ENCODE data around the gene GNL1.
A peak's percentile ranks its signal among the peaks of the same experiment; 100 is the strongest.
"Not testable (repeated sequence)": the region's sequence is repeated elsewhere in the genome, so short reads cannot be mapped to it uniquely, and the experiment has no call there.

GNL1 gene

GRCh38 chr6:30529349-30529875 is 26.9 kb downstream of the GNL1 start:
- DNase-seq (ENCODE audit: low spot score), result not testable (repeated sequence)

DNA sequence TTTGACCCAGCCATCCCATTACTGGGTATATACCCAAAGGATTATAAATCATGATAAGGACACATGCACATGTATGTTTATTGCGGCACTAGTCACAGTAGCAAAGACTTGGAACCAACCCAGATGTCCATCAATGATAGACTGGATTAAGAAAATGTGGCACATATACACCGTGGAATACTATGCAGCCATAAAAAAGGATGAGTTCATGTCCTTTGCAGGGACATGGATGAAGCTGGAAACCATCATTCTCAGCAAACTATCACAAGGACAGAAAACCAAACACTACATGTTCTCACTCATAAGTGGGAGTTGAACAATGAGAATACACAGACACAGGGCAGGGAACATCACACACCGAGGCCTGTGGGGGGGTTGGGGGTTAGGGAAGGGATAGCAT is 29.8 kb downstream of the GNL1 start:
- not testable (repeated sequence) for DNase-seq (ENCODE audit: low spot score)

GRCh38 chr6:30521952-30522351 is 34.3 kb downstream of the GNL1 start:
- not testable (repeated sequence) for DNase-seq (ENCODE audit: low spot score)

DNA sequence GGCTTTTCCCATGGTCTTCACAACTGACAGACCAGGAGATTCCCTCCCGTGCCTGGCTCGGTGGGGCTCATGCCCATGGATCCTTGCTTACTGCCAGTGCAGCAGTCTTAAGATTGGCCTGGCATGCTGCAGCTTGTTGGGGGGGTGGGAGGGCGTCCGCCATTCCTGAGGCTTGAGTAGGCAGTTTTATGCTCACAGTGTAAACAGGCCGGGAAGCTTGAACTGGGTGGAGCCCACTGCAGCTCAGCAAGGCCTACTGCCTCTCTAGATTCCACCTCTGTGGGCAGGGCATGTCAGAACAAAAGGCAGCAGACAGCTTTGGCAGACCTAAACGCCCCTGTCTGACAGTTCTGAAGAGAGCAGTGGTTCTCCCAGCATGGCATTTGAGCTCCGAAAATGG is 35.2 kb downstream of the GNL1 start:
- DNase-seq (ENCODE audit: low spot score), result not testable (repeated sequence)

DNA sequence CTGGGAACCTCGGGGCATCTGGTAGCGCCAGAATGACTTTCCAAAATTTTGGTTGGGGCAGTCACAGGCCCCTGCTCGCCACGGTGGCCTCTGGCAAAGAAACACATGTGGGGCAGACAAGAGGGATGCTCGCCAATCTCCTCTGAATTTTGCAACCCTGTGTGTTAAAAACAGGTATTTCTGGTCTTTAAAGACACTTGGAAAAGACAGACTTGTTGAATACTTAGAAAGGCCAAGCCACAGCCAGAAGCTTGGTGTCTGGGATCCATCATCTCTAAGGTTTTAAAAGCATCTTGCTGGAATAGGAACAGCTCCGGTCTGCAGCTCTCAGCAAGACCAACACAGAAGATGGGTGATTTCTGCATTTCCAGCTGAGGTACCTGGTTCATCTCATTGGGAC is 35.8 kb downstream of the GNL1 start:
- DNase-seq (ENCODE audit: low spot score), result no peak

DNA sequence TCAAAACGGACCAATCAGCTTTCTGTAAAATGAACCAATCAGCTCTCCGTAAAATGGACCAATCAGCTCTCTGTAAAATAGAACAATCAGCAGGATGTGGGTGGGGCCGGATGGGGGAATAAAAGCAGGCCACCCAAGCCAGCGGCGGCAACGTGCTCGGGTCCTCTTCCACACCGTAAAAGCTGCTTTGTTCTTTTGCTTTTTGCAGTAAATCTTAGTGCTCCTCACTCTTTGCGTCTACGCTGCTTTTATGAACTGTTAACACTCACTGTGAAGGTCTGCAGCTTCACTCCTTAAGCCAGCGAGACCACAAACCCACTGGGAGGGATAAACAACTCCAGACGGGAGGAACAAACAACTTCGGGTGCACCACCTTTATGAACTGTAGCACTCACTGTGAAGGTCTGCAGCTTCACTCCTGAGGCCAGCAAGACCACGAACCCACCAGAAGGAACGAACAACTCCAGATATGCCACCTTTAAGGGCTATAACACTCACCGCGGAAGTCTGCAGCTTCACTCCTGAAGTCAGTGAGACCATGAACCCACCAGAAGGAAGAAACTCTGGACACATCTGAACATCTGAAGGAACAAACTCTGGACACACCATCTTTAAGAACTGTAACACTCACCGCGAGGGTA is 37.7 kb downstream of the GNL1 start:
- DNase-seq (ENCODE audit: low spot score), result not testable (repeated sequence)

GRCh38 chr6:30517767-30518504 is 38.4 kb downstream of the GNL1 start:
- not testable (repeated sequence) for DNase-seq (ENCODE audit: low spot score)

- not testable (repeated sequence) for DNase-seq (ENCODE audit: low spot score)
Measured at GRCh38 chr6:30516754-30517076, 39.6 kb downstream of the GNL1 start.

DNA sequence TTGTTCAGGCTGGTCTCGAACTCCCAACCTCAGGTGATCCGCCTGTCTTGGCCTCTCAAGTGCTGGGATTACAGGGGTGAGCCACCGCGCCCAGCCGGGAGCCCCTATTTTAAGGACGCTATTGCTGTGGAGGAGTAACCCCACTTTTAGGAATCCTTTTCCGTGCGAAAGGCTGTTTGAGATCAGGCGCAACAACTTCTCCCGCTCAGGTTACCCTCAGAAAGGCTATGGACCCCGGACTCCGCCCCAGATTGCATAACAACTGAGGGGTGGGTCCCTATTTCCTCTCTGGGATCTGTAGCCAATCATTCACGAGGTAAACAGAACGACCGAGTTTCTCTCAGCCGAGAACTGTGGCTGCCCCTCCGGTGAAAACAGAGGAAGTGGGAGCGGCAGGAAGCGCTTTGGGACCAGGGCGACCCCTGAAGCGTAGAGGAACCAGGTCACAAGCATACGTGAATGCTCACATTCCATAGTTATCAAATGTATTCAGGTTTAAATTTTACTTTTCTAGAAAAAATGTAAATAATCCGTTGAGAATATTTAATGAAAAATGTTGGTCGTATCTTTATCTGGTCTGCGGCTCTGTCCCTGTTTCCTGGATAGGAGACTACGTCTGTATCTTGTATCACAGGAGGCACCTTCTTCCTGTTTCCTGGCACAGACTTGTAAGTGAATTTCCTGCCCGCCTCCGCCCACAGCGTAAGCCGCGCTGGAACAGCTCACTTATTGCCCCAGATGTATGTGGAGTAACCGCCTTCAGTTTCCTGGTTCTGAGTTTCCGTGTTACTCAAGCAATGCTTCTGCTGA is 40.1 kb downstream of the GNL1 start:
- peak; percentile 89 for DNase-seq (ENCODE audit: low spot score)

DNA sequence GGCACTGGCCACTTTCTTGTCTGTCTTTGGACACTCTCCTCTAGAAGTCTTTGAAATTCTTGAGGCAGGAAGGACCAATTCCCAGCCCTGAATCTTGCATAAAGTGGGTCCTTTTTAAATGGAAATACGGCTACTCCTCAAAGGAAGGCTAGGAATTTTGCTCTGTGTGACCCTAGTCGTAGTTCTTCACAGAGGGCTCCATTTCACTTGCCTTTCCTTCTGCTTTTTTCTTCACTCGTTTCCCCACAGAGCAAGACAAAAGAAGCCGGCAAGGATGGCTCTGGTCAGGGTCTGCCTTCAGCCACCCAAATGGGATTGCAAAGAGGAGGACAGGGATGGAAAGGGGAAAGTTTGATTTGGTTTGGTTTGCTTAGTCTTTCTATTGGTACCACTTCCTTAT is 41.2 kb downstream of the GNL1 start:
- DNase-seq (ENCODE audit: low spot score), result no peak

GRCh38 chr6:30513451-30513850 is 42.8 kb downstream of the GNL1 start:
- no peak for DNase-seq (ENCODE audit: low spot score)

- no peak for DNase-seq (ENCODE audit: low spot score)
Measured at GRCh38 chr6:30511169-30511546, 45.1 kb downstream of the GNL1 start.

- no peak for DNase-seq (ENCODE audit: low spot score)
Measured at GRCh38 chr6:30510419-30511168, 45.7 kb downstream of the GNL1 start.

GRCh38 chr6:30508890-30509736 is 47.2 kb downstream of the GNL1 start:
- no peak for DNase-seq (ENCODE audit: low spot score)

DNA sequence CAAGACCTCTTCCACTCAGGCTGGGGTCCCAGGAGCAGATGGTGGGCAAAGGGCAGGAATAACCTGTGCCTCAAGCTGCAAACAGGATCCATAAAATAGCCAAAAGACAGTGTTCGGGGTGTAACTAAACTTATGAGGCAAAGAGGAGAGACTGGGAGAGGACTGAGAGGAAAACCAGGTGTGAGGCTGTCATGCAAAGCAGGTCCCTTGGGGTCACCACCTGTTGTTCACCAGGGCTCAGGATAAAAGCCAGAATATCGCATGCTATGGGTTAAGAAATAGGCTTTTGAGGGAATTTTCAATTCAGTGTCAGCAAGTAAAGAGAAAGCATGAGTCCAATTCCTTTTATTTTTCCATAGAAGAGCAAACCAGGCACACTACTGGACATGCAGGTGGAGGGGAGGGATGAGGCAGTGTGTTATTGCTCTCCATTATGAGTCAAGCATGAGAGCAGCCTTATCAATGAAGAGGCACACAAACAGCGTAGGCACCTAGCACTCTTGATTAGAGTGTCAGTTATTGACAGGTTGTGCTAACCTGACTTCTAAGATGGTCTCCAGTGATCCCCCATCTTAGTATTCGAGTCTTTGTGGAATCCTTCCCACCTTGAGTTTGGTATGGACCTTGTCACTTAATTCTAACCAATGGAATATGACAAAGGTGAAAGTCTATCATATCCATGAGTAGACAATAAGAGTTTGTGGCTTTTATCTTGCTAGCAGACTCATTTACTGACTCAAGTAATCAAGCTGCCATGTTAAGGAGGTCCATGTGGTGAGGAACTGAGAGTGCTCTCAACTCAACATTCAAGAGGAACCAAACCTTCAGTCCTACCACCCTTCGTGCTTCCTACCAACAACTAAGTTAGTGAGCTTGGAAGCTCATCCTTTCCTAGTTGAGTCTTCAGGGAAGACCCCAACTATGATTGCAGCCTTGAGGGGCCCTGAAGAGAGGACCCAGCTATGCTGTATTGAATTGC is 48.2 kb downstream of the GNL1 start:
- no peak for DNase-seq (ENCODE audit: low spot score)

DNA sequence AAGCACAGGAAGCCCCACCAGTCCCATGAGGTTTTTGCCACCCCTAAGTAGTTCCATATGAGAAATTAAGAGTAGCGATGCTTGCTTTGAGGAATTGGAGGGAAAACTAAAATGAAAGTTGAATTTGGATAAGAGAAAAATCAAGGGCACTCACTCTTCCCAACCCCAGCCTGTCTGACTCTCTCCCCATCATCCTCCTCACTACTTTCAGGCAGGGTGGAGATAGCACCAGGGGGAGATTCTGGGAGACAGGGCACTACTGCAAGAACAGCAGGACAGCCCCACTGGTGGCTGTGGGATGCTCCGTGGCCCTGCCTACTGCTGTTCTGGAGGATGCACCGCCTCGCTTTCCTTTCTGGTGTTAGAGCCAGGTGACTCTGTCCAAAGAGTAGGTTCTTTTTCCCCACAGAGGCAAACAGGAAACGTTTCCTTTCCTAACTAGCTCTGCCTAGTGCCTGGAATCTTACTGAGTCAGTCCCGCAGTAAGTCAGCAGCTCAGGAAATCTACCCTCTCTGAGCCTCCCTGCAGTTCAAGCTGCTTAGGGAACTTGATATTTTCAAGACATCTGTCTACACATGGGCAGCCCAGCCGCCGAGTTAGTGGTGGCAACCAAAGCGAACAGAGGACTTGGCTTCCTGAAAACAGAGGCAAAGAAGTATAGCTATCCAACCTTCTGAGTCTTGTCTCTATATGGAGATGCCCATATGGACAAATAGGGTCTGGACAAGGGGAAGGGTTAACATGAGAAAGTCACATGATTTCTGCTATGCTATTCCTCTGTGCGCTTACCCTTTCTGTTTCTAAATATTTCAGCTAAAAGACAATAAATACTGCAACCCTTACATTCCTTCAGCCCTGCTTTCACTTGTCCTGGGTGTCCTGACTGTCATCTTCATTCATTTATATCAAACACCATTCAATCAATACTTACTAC is 55.6 kb downstream of the GNL1 start:
- DNase-seq (ENCODE audit: low spot score), result no peak

DNA sequence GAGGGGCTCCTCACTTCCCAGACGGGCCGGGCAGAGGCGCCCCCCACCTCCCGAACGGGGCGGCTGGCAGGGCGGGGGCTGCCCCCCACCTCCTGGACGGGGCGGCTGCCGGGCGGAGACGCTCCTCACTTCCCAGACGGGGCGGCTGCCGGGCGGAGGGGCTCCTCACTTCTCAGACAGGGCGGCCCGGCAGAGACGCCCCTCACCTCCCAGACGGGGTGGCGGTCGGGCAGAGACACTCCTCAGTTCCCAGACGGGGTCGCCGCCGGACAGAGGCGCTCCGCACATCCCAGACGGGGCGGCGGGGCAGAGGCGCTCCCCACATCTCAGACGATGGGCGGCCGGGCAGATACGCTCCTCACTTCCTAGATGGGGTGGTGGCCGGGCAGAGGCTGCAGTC is 57.6 kb downstream of the GNL1 start:
- not testable (repeated sequence) for DNase-seq (ENCODE audit: low spot score)

DNA sequence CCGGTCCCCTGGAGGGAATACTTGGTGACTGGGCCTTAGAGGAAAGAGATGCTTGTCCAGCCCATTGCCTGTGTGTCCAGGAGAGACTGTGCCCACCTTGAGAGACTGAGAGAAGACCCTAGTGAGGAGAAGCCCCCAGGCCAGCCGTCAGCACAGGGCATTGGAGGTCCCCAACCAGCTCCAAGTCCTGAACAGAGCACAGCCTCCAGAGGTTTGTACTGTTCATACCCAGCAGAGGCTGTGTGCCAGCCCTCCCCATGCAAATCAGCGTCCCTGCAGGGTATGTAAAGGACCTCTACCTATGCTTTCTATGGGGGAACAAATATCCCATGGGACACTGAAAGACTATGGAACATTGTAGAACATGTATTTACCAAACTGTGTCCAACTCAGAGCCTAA is 58.6 kb downstream of the GNL1 start:
- DNase-seq (ENCODE audit: low spot score), result no peak

GRCh38 chr6:30497261-30497599 is 59.1 kb downstream of the GNL1 start:
- not testable (repeated sequence) for DNase-seq (ENCODE audit: low spot score)

Data from iPS-NIHi11 (cell line).